H9 (cell line): ENCODE measurements around the gene DCDC2C. TPM values are rescaled to one million over a fixed set of nuclear protein-coding genes. Genes with fewer than 3 reads are reported as not detected.

Source experiments
- DNase-seq: peaks from one replicate; pipeline ENCODE4 v3.0.0-alpha.2; 2017
- H2AFZ ChIP-seq: one replicate; pipeline ENCODE4 v1.6.1; 2013; ENCODE audit warnings: mild to moderate bottlenecking, low read length, control low read depth, moderate library complexity
- H2AK5ac ChIP-seq: 2 replicates; pipeline ENCODE4 v1.6.1; 2013; ENCODE audit warnings: low read length, control low read depth, mixed read lengths; ENCODE audit not compliant: insufficient read length
- H2BK120ac ChIP-seq: one replicate; pipeline ENCODE4 v1.6.1; 2013; ENCODE audit warnings: low read depth, mild to moderate bottlenecking, low read length, control low read depth, inconsistent platforms; ENCODE audit not compliant: poor library complexity, severe bottlenecking
- H2BK12ac ChIP-seq: 2 replicates; pipeline ENCODE4 v1.6.1; 2013; ENCODE audit warnings: low read length, control low read depth, mixed read lengths, low read depth; ENCODE audit not compliant: insufficient read length
- H2BK15ac ChIP-seq: 2 replicates; pipeline ENCODE4 v1.6.1; 2013; ENCODE audit warnings: low read depth, low read length, control low read depth
- H2BK20ac ChIP-seq: one replicate; pipeline ENCODE4 v1.6.1; 2013; ENCODE audit warnings: low read depth, mild to moderate bottlenecking, low read length, control low read depth, inconsistent platforms; ENCODE audit not compliant: poor library complexity, severe bottlenecking
- H2BK5ac ChIP-seq: 2 replicates; pipeline ENCODE4 v1.6.1; 2013; ENCODE audit warnings: low read length, control low read depth, mixed read lengths; ENCODE audit not compliant: insufficient read length
- H3K14ac ChIP-seq: 2 replicates; pipeline ENCODE4 v1.6.1; 2013; ENCODE audit warnings: low read length, control low read depth; ENCODE audit not compliant: insufficient read depth
- H3K18ac ChIP-seq: 2 replicates; pipeline ENCODE4 v1.6.1; 2013; ENCODE audit warnings: low read depth, mild to moderate bottlenecking, mixed read lengths, low read length, control low read depth; ENCODE audit not compliant: insufficient read length
- H3K23ac ChIP-seq: 2 replicates; pipeline ENCODE4 v1.6.1; 2013; ENCODE audit warnings: low read length, control low read depth, mixed read lengths, low read depth; ENCODE audit not compliant: insufficient read length
- H3K23me2 ChIP-seq: 2 replicates; pipeline ENCODE4 v1.6.1; 2013; ENCODE audit warnings: low read depth, mild to moderate bottlenecking, mixed read lengths, low read length, control low read depth; ENCODE audit not compliant: insufficient read length, poor library complexity, severe bottlenecking
- H3K27ac ChIP-seq: 2 replicates; pipeline ENCODE4 v1.5.1; 2013; ENCODE audit warnings: low read length, control low read depth, mixed read lengths, low read depth; ENCODE audit not compliant: insufficient read length
- H3K27me3 ChIP-seq: 2 replicates; pipeline ENCODE4 v1.6.1; 2013; ENCODE audit warnings: low read length, control low read depth, inconsistent platforms; ENCODE audit not compliant: insufficient read depth
- H3K4ac ChIP-seq: 2 replicates; pipeline ENCODE4 v1.6.1; 2013; ENCODE audit warnings: low read depth, mild to moderate bottlenecking, control low read depth, inconsistent platforms, low read length, moderate library complexity
- H3K4me1 ChIP-seq: 2 replicates; pipeline ENCODE4 v1.6.1; 2013; ENCODE audit warnings: low read length, control low read depth, inconsistent platforms; ENCODE audit not compliant: insufficient read depth
- H3K4me2 ChIP-seq: 2 replicates; pipeline ENCODE4 v1.6.1; 2013; ENCODE audit warnings: low read length, control low read depth, mixed read lengths; ENCODE audit not compliant: insufficient read length, insufficient read depth
- H3K56ac ChIP-seq: 2 replicates; pipeline ENCODE4 v1.6.1; 2013; ENCODE audit warnings: low read depth, mild to moderate bottlenecking, mixed read lengths, low read length, control low read depth; ENCODE audit not compliant: insufficient read length
- H3K79me1 ChIP-seq: 2 replicates; pipeline ENCODE4 v1.6.1; 2013; ENCODE audit warnings: low read depth, mild to moderate bottlenecking, moderate library complexity, low read length, control low read depth, inconsistent platforms; ENCODE audit not compliant: insufficient read depth, poor library complexity, severe bottlenecking
- H3K79me2 ChIP-seq: 2 replicates; pipeline ENCODE4 v1.6.1; 2013; ENCODE audit warnings: low read length, control low read depth, inconsistent platforms; ENCODE audit not compliant: insufficient read depth
- H3K9ac ChIP-seq: 2 replicates; pipeline ENCODE4 v1.6.1; 2013; ENCODE audit warnings: low read length, control low read depth, mixed read lengths; ENCODE audit not compliant: insufficient read length; ENCODE audit errors: extremely low read depth
- H3K9me3 ChIP-seq: one replicate; pipeline ENCODE4 v1.6.1; 2013; ENCODE audit warnings: low read depth, low read length, inconsistent platforms; ENCODE audit not compliant: control insufficient read depth
- H3T11ph ChIP-seq: one replicate; pipeline ENCODE4 v1.6.1; 2013; ENCODE audit warnings: mild to moderate bottlenecking, low read length, control low read depth, inconsistent platforms
- H4K20me1 ChIP-seq: one replicate; pipeline ENCODE4 v1.6.1; 2013; ENCODE audit not compliant: control insufficient read depth, insufficient read length, insufficient read depth
- H4K5ac ChIP-seq: 2 replicates; pipeline ENCODE4 v1.6.1; 2013; ENCODE audit warnings: low read depth, mild to moderate bottlenecking, mixed read lengths, low read length, control low read depth; ENCODE audit not compliant: insufficient read length
- H4K8ac ChIP-seq: replicated peaks from 2 replicates; pipeline ENCODE4 v1.6.1; 2013; ENCODE audit warnings: low read length, control low read depth, mixed read lengths, low read depth; ENCODE audit not compliant: insufficient read length
- H4K91ac ChIP-seq: 2 replicates; pipeline ENCODE4 v1.6.1; 2013; ENCODE audit warnings: low read depth, mild to moderate bottlenecking, moderate library complexity, mixed read lengths, low read length, control low read depth; ENCODE audit not compliant: insufficient read length
- H3K27ac Mint-ChIP-seq, 3 experiments: 2 replicates in 2 of 3; 3 replicates in 1 of 3; pipeline ENCODE4 v1.8.0; 2020 to 2021; ENCODE audit warnings: mixed read lengths in 3 of 3, mild to moderate bottlenecking in 1 of 3, moderate library complexity in 1 of 3
- H3K27me3 Mint-ChIP-seq: 2 replicates; pipeline ENCODE4 v1.8.0; 2021; ENCODE audit warnings: low read depth, mild to moderate bottlenecking, moderate library complexity, mixed read lengths
- H3K36me3 Mint-ChIP-seq, 3 experiments: 2 replicates in 2 of 3; 3 replicates in 1 of 3; pipeline ENCODE4 v1.8.0; 2020 to 2021; ENCODE audit warnings: low read depth in 3 of 3, mixed read lengths in 3 of 3; ENCODE audit not compliant: insufficient read depth in 1 of 3
- H3K4me1 Mint-ChIP-seq, 2 experiments: 2 replicates each; pipeline ENCODE4 v1.8.0; 2020; ENCODE audit warnings: mixed read lengths in 2 of 2
- H3K4me3 Mint-ChIP-seq, 2 experiments: 2 replicates in 1 of 2; 3 replicates in 1 of 2; pipeline ENCODE4 v1.8.0; 2020 to 2021; ENCODE audit warnings: mild to moderate bottlenecking in 2 of 2, mixed read lengths in 2 of 2, moderate library complexity in 1 of 2
- H3K9me3 Mint-ChIP-seq, 2 experiments: 2 replicates in 1 of 2; 3 replicates in 1 of 2; pipeline ENCODE4 v1.8.0; 2020; ENCODE audit warnings: mild to moderate bottlenecking in 2 of 2, mixed read lengths in 2 of 2, moderate library complexity in 1 of 2
- WGBS: extraction: QIAGEN DNeasy Blood & Tissue Kit; methylation state at CpG from one replicate; pipeline ENCODE4 v1.1.7; 2013; ENCODE audit warnings: missing lambda C conversion rate, low lambda C conversion rate, mixed read lengths; ENCODE audit not compliant: insufficient read length; ENCODE audit errors: extremely low coverage; 5-methylcytosine and 5-hydroxymethylcytosine counted together
- total RNA-seq: library from RNA; stranded (reverse); gene quantifications from 2 replicates; pipeline ENCODE4 v1.2.1, GENCODE V29; 2021
- TF ChIP-seq, protein P1 (sequence below): fragments of 200-600 bp; sonication (generic); conservative IDR thresholded peaks from 3 replicates; pipeline ENCODE4 v1.8.0; 2021; ENCODE audit warnings: antibody characterized with exemption, mild to moderate bottlenecking

DCDC2C gene
- total RNA-seq, 1 experiment from 2014 or later: not detected

DNA sequence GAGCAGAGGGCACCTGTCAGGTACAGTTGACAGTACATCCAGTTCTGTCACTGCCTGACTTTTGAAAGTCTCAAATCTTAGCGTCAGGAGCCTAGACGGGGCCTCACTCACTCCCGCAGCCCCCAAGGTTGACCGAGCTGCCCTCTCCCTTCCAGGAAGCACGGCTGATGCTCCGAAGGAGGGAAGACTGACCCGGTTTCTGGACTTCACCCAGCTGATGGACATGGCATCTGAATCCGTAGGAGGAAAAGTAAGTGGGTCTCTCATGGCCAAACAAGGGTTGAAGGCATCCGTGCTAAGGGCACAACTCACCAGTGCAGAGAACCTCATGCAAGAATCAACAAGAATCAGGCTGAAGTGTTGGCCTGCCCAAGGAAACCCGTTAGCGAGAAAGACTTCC, 32.4 kb upstream of the DCDC2C start:
- no peak for DNase-seq
- WGBS: no CpG with 5 or more reads among the region's 11 CpGs

More for the DNA sequence above, 32.4 kb upstream of the DCDC2C start:
- H3K23me2 ChIP-seq: peaks cover 2% of the 10 kb centered on the region
- Mint-ChIP-seq H3K36me3 (no peaks in the 10 kb centered on the region), H3K4me1 (peaks cover 0 to 5% of the 10 kb centered on the region in 2 experiments; a peak in 1 of 4 replicates), H3K27me3 (peaks cover 4% of the 10 kb centered on the region), H3K9me3 (no peaks in the 10 kb centered on the region), H3K4me3 (no peak overlapping the region), H3K27ac (no peak overlapping the region; a peak in 1 of 7 replicates)
- H3K79me1 ChIP-seq: no peaks in the 10 kb centered on the region
- no peak overlapping the region for H4K91ac ChIP-seq
- H3K9ac ChIP-seq: no peak overlapping the region
- no peak overlapping the region for H3K27ac ChIP-seq
- no peak overlapping the region for H2AFZ ChIP-seq
- no peak overlapping the region for H3K4ac ChIP-seq
- no peak overlapping the region for H2BK120ac ChIP-seq
- no peak overlapping the region for H4K5ac ChIP-seq
- no peak overlapping the region for H3K4me2 ChIP-seq
- no peak overlapping the region for H2BK15ac ChIP-seq
- no peak overlapping the region for H2BK5ac ChIP-seq
- H3K14ac ChIP-seq: no peak overlapping the region
- no peaks in the 10 kb centered on the region for H3K79me2 ChIP-seq
- no peak overlapping the region for H3K56ac ChIP-seq
- H3T11ph ChIP-seq: no peak overlapping the region
- H2AK5ac ChIP-seq: no peak overlapping the region
- no peak overlapping the region for H3K23ac ChIP-seq
- no peaks in the 10 kb centered on the region for H3K27me3 ChIP-seq
- H4K20me1 ChIP-seq: peaks cover 2% of the 10 kb centered on the region
- no peaks in the 10 kb centered on the region for H3K9me3 ChIP-seq
- H3K18ac ChIP-seq: no peak overlapping the region
- H2BK20ac ChIP-seq: no peak overlapping the region
- no peaks in the 10 kb centered on the region for H3K4me1 ChIP-seq
- H2BK12ac ChIP-seq: no peak overlapping the region
- TF ChIP-seq, protein P1, sequence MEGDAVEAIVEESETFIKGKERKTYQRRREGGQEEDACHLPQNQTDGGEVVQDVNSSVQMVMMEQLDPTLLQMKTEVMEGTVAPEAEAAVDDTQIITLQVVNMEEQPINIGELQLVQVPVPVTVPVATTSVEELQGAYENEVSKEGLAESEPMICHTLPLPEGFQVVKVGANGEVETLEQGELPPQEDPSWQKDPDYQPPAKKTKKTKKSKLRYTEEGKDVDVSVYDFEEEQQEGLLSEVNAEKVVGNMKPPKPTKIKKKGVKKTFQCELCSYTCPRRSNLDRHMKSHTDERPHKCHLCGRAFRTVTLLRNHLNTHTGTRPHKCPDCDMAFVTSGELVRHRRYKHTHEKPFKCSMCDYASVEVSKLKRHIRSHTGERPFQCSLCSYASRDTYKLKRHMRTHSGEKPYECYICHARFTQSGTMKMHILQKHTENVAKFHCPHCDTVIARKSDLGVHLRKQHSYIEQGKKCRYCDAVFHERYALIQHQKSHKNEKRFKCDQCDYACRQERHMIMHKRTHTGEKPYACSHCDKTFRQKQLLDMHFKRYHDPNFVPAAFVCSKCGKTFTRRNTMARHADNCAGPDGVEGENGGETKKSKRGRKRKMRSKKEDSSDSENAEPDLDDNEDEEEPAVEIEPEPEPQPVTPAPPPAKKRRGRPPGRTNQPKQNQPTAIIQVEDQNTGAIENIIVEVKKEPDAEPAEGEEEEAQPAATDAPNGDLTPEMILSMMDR: no peak
- no peak overlapping the region for H4K8ac ChIP-seq
